G401.6 (cell line): ENCODE measurements around the gene SLC15A1.

Experiments
- FAIRE-seq: peaks from 2 replicates; lab custom pipeline; 2012; peaks lifted over from hg19 to GRCh38; lab: Jason Lieb, UNC

SLC15A1 gene

GRCh38 chr13:98751367-98751782 is 1.1 kb downstream of the SLC15A1 start:
- FAIRE-seq, result no peak

- no peak for FAIRE-seq
Measured at GRCh38 chr13:98749501-98749900, 3.0 kb downstream of the SLC15A1 start.

- FAIRE-seq, result no peak
Measured at GRCh38 chr13:98746968-98747367, 5.5 kb downstream of the SLC15A1 start.

GRCh38 chr13:98743377-98743776 is 9.1 kb downstream of the SLC15A1 start:
- FAIRE-seq, result no peak

GRCh38 chr13:98742961-98743360 is 9.5 kb downstream of the SLC15A1 start:
- FAIRE-seq, result no peak

- no peak for FAIRE-seq
Measured at GRCh38 chr13:98741741-98742435, 10.6 kb downstream of the SLC15A1 start.

GRCh38 chr13:98740131-98740530 is 12.3 kb downstream of the SLC15A1 start:
- FAIRE-seq, result no peak

GRCh38 chr13:98738993-98739392 is 13.5 kb downstream of the SLC15A1 start:
- FAIRE-seq, result no peak

GRCh38 chr13:98738213-98738612 is 14.3 kb downstream of the SLC15A1 start:
- FAIRE-seq, result no peak

GRCh38 chr13:98731925-98732324 is 20.5 kb downstream of the SLC15A1 start:
- no peak for FAIRE-seq

GRCh38 chr13:98731038-98731437 is 21.4 kb downstream of the SLC15A1 start:
- no peak for FAIRE-seq

- FAIRE-seq, result no peak
Measured at GRCh38 chr13:98730441-98730840, 22.0 kb downstream of the SLC15A1 start.

- no peak for FAIRE-seq
Measured at GRCh38 chr13:98729658-98730057, 22.8 kb downstream of the SLC15A1 start.

GRCh38 chr13:98722958-98723357 is 29.5 kb downstream of the SLC15A1 start:
- FAIRE-seq, result no peak

GRCh38 chr13:98721825-98722510 is 30.5 kb downstream of the SLC15A1 start:
- no peak for FAIRE-seq

- FAIRE-seq, result no peak
Measured at GRCh38 chr13:98719527-98720250, 32.8 kb downstream of the SLC15A1 start.

- FAIRE-seq, result no peak
Measured at GRCh38 chr13:98717891-98718290, 34.6 kb downstream of the SLC15A1 start.

- no peak for FAIRE-seq
Measured at GRCh38 chr13:98717256-98717655, 35.2 kb downstream of the SLC15A1 start.

GRCh38 chr13:98710521-98710920 is 42.0 kb downstream of the SLC15A1 start:
- no peak for FAIRE-seq

- FAIRE-seq, result no peak
Measured at GRCh38 chr13:98707281-98707999, 45.0 kb downstream of the SLC15A1 start.

GRCh38 chr13:98706446-98707110 is 45.9 kb downstream of the SLC15A1 start:
- no peak for FAIRE-seq

GRCh38 chr13:98697791-98698190 is 54.7 kb downstream of the SLC15A1 start:
- FAIRE-seq, result no peak
